SU-DHL-6 (cell line): Measurements from ENCODE around the gene COQ8B.

Experiments used
- EZH2phosphoT487 ChIP-seq: fragments of 200-600 bp; sonication (generic), shearing (Covaris generic); conservative IDR thresholded peaks from 2 replicates; pipeline ENCODE4 v1.6.1; 2018; ENCODE audit warnings: mild to moderate bottlenecking, antibody characterized with exemption, low read length, moderate library complexity, mixed read lengths
- TF ChIP-seq, protein P1 (sequence below): fragments of 200-600 bp; sonication (generic); IDR thresholded peaks from one replicate; pipeline ENCODE4 v1.5.1; 2017; ENCODE audit warnings: antibody characterized with exemption, mild to moderate bottlenecking, low read length, moderate library complexity; ENCODE audit not compliant: insufficient read depth, poor library complexity, severe bottlenecking

DNA sequence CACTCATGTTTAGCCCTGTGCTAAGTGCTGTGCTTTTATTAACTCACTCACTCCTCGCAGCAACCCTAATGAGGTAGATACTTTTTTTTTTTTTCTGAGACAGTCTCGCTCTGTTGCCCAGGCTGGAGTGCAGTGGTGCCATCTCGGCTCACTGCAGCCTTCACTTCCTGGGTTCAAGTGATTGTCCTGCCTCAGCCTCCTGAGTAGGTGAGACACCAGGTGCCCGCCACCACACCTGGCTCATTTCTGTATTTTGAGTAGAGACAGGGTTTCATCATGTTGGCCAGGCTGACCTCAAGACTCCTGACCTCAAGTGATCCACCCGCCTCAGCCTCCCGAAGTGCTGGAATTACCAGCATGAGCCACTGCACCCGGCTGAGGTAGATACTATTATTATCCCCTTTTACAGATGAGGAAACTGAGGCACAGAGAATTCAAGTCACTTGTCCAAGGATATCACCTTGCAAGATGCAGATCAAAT, 2.8 kb upstream of the COQ8B start:
- TF ChIP-seq, protein P1, sequence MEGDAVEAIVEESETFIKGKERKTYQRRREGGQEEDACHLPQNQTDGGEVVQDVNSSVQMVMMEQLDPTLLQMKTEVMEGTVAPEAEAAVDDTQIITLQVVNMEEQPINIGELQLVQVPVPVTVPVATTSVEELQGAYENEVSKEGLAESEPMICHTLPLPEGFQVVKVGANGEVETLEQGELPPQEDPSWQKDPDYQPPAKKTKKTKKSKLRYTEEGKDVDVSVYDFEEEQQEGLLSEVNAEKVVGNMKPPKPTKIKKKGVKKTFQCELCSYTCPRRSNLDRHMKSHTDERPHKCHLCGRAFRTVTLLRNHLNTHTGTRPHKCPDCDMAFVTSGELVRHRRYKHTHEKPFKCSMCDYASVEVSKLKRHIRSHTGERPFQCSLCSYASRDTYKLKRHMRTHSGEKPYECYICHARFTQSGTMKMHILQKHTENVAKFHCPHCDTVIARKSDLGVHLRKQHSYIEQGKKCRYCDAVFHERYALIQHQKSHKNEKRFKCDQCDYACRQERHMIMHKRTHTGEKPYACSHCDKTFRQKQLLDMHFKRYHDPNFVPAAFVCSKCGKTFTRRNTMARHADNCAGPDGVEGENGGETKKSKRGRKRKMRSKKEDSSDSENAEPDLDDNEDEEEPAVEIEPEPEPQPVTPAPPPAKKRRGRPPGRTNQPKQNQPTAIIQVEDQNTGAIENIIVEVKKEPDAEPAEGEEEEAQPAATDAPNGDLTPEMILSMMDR: no peak
- TF ChIP-seq EZH2phosphoT487: no peak
